ENCODE results near the gene SCG5.

Gene SCG5

GRCh38 chr15:32691689-32692038 lies 50.2 kb downstream of the SCG5 start:
- ATAC-seq (no peak), DNase-seq (no peak)

- ATAC-seq: no peak
These were observed 50.8 kb downstream of the SCG5 start for GRCh38 chr15:32692286-32692685.

GRCh38 chr15:32694222-32694983 lies 52.9 kb downstream of the SCG5 start:
- no peak for DNase-seq
- ATAC-seq: no peak

More at GRCh38 chr15:32692286-32692685, 50.8 kb downstream of the SCG5 start:
- DNase-seq: no peak

- ATAC-seq: no peak
- DNase-seq: no peak
These were observed 57.4 kb downstream of the SCG5 start for GRCh38 chr15:32698773-32699390.

- DNase-seq: no peak
- ATAC-seq: no peak
These were observed 59.1 kb downstream of the SCG5 start for GRCh38 chr15:32700501-32701150.

GRCh38 chr15:32701863-32702262 lies 60.4 kb downstream of the SCG5 start:
- ATAC-seq: no peak
- no peak for DNase-seq

GRCh38 chr15:32704395-32704981 lies 63.0 kb downstream of the SCG5 start:
- DNase-seq (no peak), ATAC-seq (no peak)

- ATAC-seq (no peak), DNase-seq (no peak)
These were observed 63.9 kb downstream of the SCG5 start for GRCh38 chr15:32705446-32705845.

- no peak for DNase-seq
- ATAC-seq: no peak
These were observed 65.2 kb downstream of the SCG5 start for GRCh38 chr15:32706704-32707103.

GRCh38 chr15:32707436-32707835 lies 65.9 kb downstream of the SCG5 start:
- DNase-seq (no peak), ATAC-seq (no peak)

- ATAC-seq (no peak), DNase-seq (no peak)
These were observed 68.0 kb downstream of the SCG5 start for GRCh38 chr15:32709295-32710033.

GRCh38 chr15:32715276-32715675 lies 73.8 kb downstream of the SCG5 start:
- DNase-seq: no peak
- no peak for ATAC-seq

GRCh38 chr15:32716216-32716914 lies 74.9 kb downstream of the SCG5 start:
- no peak for ATAC-seq
- DNase-seq: no peak

GRCh38 chr15:32716915-32717425 lies 75.5 kb downstream of the SCG5 start:
- ATAC-seq (no peak), DNase-seq (no peak)

- ATAC-seq: no peak
- DNase-seq: no peak
These were observed 76.1 kb downstream of the SCG5 start, which contains the start of gene GREM1 for GRCh38 chr15:32717426-32718226. Gene GREM1 (plus strand): TSS chr15:32718004. CDS start chr15:32730691, 12,687 bp downstream.

GRCh38 chr15:32718227-32718820 lies 76.8 kb downstream of the SCG5 start:
- no peak for ATAC-seq
- peak; percentile 9 for DNase-seq

- DNase-seq (peak; percentile 7), ATAC-seq (peak; percentile 8)
These were observed 77.6 kb downstream of the SCG5 start for GRCh38 chr15:32718821-32719716.

- ATAC-seq (no peak), DNase-seq (no peak)
These were observed 80.1 kb downstream of the SCG5 start for GRCh38 chr15:32721596-32721995.

- no peak for ATAC-seq
- no peak for DNase-seq
These were observed 80.6 kb downstream of the SCG5 start for GRCh38 chr15:32722136-32722535.
